ENCODE data around the gene KRTAP5-11. TPM values are rescaled to one million over a fixed set of nuclear protein-coding genes. Genes with fewer than 3 reads are reported as not detected.
"Not testable (repeated sequence)": the region's sequence is repeated elsewhere in the genome, so short reads cannot be mapped to it uniquely, and the experiment has no call there.

Gene KRTAP5-11
- total and polyA plus RNA-seq, 2 of the 4 experiments (the other 2 are of a cell fraction) = not detected

- H3K27ac ChIP-seq (ENCODE audit: insufficient read depth, low read length); H3K79me1 ChIP-seq (ENCODE audit: low read depth in 1 of 2, low read length in 2 of 2); H3K9me3 ChIP-seq (ENCODE audit: control insufficient read depth, insufficient read depth, low read length): not testable (repeated sequence)
Observed at GRCh38 chr11:71613931-71614330, 31.3 kb upstream of the KRTAP5-11 start.

GRCh38 chr11:71611218-71611910 lies 28.7 kb upstream of the KRTAP5-11 start:
- H3K14ac ChIP-seq (replicated peaks; ENCODE audit: low read depth, low read length); ATAC-seq (ENCODE audit: low read depth); H4K20me1 ChIP-seq (ENCODE audit: insufficient read depth, low read length); H3K18ac ChIP-seq (ENCODE audit: low read depth, low read length); DNase-seq; in situ Hi-C loops (cut with MboI; ENCODE audit: low sequenced_read_pairs); H3K4me1 ChIP-seq (ENCODE audit: control insufficient read depth, insufficient read depth, low read length); H2BK120ac ChIP-seq (ENCODE audit: low read depth, low read length); H3K79me1 ChIP-seq (ENCODE audit: low read depth in 1 of 2, low read length in 2 of 2); H3K56ac ChIP-seq (ENCODE audit: extremely low read depth, insufficient read depth, low read length); H3K27ac ChIP-seq (ENCODE audit: insufficient read depth, low read length); H3K36me3 ChIP-seq (ENCODE audit: control insufficient read depth, insufficient read depth, low read length); BruUV-seq (replicated peaks); H2AK9ac ChIP-seq (replicated peaks; ENCODE audit: low read depth, low read length, poor library complexity); H3K4ac ChIP-seq (ENCODE audit: low read depth, low read length); H2AK5ac ChIP-seq (ENCODE audit: low read depth, low read length); POLR2A ChIA-PET (ENCODE audit: unreplicated experiment); H4K5ac ChIP-seq (ENCODE audit: low read depth, low read length); dilution Hi-C loops (cut with HindIII; ENCODE audit: low sequenced_read_pairs, unreplicated experiment); H3K4me3 ChIP-seq (ENCODE audit: insufficient read depth, low read depth, low read length); H4K91ac ChIP-seq (ENCODE audit: insufficient read depth, low read depth, low read length); H3K9me1 ChIP-seq (ENCODE audit: insufficient read depth, low read length); H3K23ac ChIP-seq (ENCODE audit: low read depth, low read length); H2AFZ ChIP-seq (replicated peaks; ENCODE audit: low read length, poor library complexity); H2BK5ac ChIP-seq (ENCODE audit: low read depth, low read length, poor library complexity, severe bottlenecking); CTCF ChIA-PET; H3K9me3 ChIP-seq (ENCODE audit: control insufficient read depth, insufficient read depth, low read length); H3K9ac ChIP-seq (ENCODE audit: low read depth, low read length); H2BK20ac ChIP-seq (ENCODE audit: low read depth, low read length); H4K8ac ChIP-seq (ENCODE audit: low read depth in 2 of 2, low read length in 2 of 2); intact Hi-C loops (cut with micrococcal nuclease); H2BK15ac ChIP-seq (ENCODE audit: low read depth, low read length); H3K4me2 ChIP-seq (ENCODE audit: low read depth, low read length): not testable (repeated sequence)
- H3K27me3 ChIP-seq (ENCODE audit: control insufficient read depth, insufficient read depth, low read length) = peaks cover 10% of the 10 kb centered on the region
- WGBS, 2 experiments (ENCODE audit: extremely low coverage in 2 of 2, insufficient read length in 1 of 2) = no CpG with 5 or more reads among the region's 21 CpGs

More at GRCh38 chr11:71613931-71614330, 31.3 kb upstream of the KRTAP5-11 start:
- H2BK120ac ChIP-seq (ENCODE audit: low read depth, low read length); H3K9ac ChIP-seq (ENCODE audit: low read depth, low read length); dilution Hi-C loops (cut with HindIII; ENCODE audit: low sequenced_read_pairs, unreplicated experiment); H3K4me1 ChIP-seq (ENCODE audit: control insufficient read depth, insufficient read depth, low read length); H3K18ac ChIP-seq (ENCODE audit: low read depth, low read length); H3K36me3 ChIP-seq (ENCODE audit: control insufficient read depth, insufficient read depth, low read length); H2AK5ac ChIP-seq (ENCODE audit: low read depth, low read length); H2AFZ ChIP-seq (replicated peaks; ENCODE audit: low read length, poor library complexity); H2BK5ac ChIP-seq (ENCODE audit: low read depth, low read length, poor library complexity, severe bottlenecking); H3K27me3 ChIP-seq (ENCODE audit: control insufficient read depth, insufficient read depth, low read length); H3K4me2 ChIP-seq (ENCODE audit: low read depth, low read length); intact Hi-C loops (cut with micrococcal nuclease); H3K9me1 ChIP-seq (ENCODE audit: insufficient read depth, low read length); DNase-seq; H2AK9ac ChIP-seq (replicated peaks; ENCODE audit: low read depth, low read length, poor library complexity); H3K4ac ChIP-seq (ENCODE audit: low read depth, low read length); H2BK15ac ChIP-seq (ENCODE audit: low read depth, low read length); H3K4me3 ChIP-seq (ENCODE audit: insufficient read depth, low read depth, low read length); CTCF ChIA-PET; H3K14ac ChIP-seq (replicated peaks; ENCODE audit: low read depth, low read length); H4K91ac ChIP-seq (ENCODE audit: insufficient read depth, low read depth, low read length); POLR2A ChIA-PET (ENCODE audit: unreplicated experiment); H3K23ac ChIP-seq (ENCODE audit: low read depth, low read length); H4K8ac ChIP-seq (ENCODE audit: low read depth in 2 of 2, low read length in 2 of 2); H2BK20ac ChIP-seq (ENCODE audit: low read depth, low read length); H4K20me1 ChIP-seq (ENCODE audit: insufficient read depth, low read length); ATAC-seq (ENCODE audit: low read depth); BruUV-seq (replicated peaks); H4K5ac ChIP-seq (ENCODE audit: low read depth, low read length); in situ Hi-C loops (cut with MboI; ENCODE audit: low sequenced_read_pairs); H3K56ac ChIP-seq (ENCODE audit: extremely low read depth, insufficient read depth, low read length): not testable (repeated sequence)
- no CpG with 5 or more reads among the region's 7 CpGs for WGBS, 2 experiments (ENCODE audit: extremely low coverage in 2 of 2, insufficient read length in 1 of 2)

All from IMR-90 (cell line).